Activated naive CD4-positive, alpha-beta T cell treated with anti-CD3 and anti-CD28 coated beads, Interleukin-2, amount 10 ng/mL, durations not matched to agents 7 days and 5 days (primary cell): ENCODE results near the gene CTSC.

ENCODE experiments used
- CTCF ChIA-PET: fragments of 350-600 bp; sonication (Branson Sonifier 250); formaldehyde crosslinking; loops from one replicate; lab custom pipeline; 2021; ENCODE audit warnings: antibody characterized with exemption; lab: Charles Lee
- DNase-seq: peaks from one replicate; pipeline ENCODE4 v3.0.0-alpha.2; 2020
- H3K27ac Mint-ChIP-seq: one replicate; pipeline ENCODE4 v1.8.0; 2021; ENCODE audit warnings: mild to moderate bottlenecking, moderate library complexity, mixed read lengths
- H3K27me3 Mint-ChIP-seq: one replicate; pipeline ENCODE4 v1.8.0; 2021; ENCODE audit warnings: mild to moderate bottlenecking, mixed read lengths
- H3K36me3 Mint-ChIP-seq: one replicate; pipeline ENCODE4 v1.8.0; 2021; ENCODE audit warnings: mixed read lengths
- H3K4me1 Mint-ChIP-seq: one replicate; pipeline ENCODE4 v1.8.0; 2021; ENCODE audit warnings: mixed read lengths
- H3K4me3 Mint-ChIP-seq: one replicate; pipeline ENCODE4 v1.8.0; 2021; ENCODE audit warnings: mild to moderate bottlenecking, moderate library complexity, mixed read lengths
- H3K9me3 Mint-ChIP-seq: one replicate; pipeline ENCODE4 v1.8.0; 2021; ENCODE audit warnings: mixed read lengths

Gene CTSC

DNA sequence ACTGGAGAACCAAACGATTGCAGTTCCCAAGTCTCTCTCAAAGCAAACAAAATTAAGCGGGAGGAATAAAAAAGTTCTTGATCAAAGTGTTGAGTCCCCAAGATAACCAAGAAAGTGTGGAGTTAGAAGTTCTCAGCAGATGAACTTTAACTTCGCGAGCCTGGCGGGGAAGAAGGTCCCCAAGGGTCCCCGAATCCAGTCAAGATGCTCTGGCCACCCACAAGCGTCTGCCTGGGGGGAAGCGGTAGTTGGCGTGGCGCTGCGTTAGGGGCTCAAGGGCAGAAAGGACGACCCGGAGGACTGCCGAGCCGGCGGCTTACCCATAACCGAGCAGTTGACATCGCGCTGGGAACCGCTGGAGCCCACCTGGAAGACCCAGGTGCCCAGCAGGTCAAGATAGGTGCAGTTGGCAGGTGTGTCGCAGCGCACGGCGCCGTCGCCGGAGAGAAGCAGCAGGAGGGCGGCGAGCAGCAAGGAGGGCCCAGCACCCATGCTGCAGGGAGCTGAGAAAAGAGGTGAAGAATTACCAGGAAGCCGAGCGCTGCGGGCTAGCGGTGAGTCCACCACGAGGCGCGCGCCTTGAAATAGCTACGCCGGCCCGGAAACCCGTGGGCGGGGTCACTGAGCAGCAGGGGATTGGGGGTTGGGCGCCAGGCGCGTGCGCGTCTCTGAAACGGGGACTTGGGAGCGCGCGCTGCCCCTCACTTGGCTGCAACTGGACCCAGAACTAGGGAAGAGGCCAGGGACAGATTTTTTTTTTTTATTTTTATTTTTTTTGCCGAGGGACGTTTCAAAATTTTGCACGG lies at the start of gene CTSC:
Gene CTSC, minus strand, starts transcription at position 556 of the 806 bp plus-strand sequence. Its CDS starts 64 bp downstream, at position 492.
- peaks cover 44% of the 10 kb centered on the region for H3K36me3 Mint-ChIP-seq
- CTCF ChIA-PET: interaction anchor here (0.6 kb wide), 1 partner anchor 111 kb away, joined by 3 read pairs; no protein-coding TSS in a partner anchor

DNA sequence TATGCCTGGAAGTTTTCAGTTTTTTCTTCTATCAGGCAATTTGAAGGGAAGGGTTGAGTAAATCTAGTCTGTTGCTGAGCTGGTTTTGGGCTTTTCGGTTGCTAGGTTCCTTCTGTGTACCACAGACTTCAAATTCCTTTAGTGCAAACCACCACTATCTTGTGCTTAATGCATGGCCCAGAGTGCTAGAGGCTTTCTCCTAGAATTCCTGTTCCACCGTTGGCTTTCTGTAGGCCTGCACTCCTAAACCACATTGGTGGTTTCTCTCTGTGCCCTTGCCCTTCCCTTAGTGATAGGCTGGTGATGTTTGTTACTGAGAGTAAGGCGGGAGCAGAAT lies 47.1 kb upstream of the CTSC start:
- CTCF ChIA-PET: no interaction called here
- no peak for DNase-seq
- Mint-ChIP-seq H3K27me3 (no peaks in the 10 kb centered on the region), H3K4me1 (no peaks in the 10 kb centered on the region), H3K27ac (no peak overlapping the region), H3K36me3 (no peaks in the 10 kb centered on the region), H3K4me3 (no peak overlapping the region), H3K9me3 (no peaks in the 10 kb centered on the region)

More for the DNA sequence above, at the start of gene CTSC:
- Mint-ChIP-seq H3K27me3 (peaks cover 4% of the 10 kb centered on the region), H3K4me1 (peaks cover 56% of the 10 kb centered on the region), H3K9me3 (no peaks in the 10 kb centered on the region), H3K4me3 (peak within 1 kb of the TSS; percentile 88), H3K27ac (peak within 1 kb of the TSS; percentile 98)
- peak; percentile 96 for DNase-seq

DNA sequence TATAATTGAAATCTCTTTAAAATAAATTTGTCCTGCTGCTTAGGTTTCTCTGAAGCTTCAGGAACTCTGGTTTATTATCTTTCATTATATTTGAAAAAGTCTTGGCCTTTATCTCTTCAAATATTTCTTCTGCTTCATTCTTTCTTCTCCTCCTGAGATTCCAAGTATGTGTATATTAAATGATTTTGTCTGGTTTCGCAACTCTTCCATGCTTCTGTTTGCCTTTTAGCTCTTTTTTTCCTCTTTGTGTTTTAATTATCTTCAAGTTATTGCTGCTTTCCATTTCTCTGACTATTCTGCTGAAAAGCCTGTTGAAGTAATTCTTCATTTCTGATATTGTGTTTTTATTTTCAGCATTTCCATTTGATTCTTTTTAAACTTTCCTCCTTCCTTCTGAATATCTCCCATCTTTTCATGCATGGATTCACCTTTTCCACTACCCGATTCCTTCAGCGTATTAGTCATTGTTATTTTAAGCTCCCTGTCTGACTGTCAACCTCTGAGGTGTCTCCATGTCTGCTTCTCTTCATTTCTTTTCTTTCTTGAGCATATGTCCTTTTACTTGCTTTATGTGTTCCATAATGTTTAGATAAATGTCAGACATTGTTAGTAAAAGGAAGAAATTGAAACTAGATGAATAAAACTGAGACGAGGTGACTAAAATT lies 46.6 kb upstream of the CTSC start:
- Mint-ChIP-seq H3K9me3 (no peaks in the 10 kb centered on the region), H3K27me3 (no peaks in the 10 kb centered on the region), H3K27ac (no peak overlapping the region), H3K4me1 (no peaks in the 10 kb centered on the region), H3K36me3 (no peaks in the 10 kb centered on the region), H3K4me3 (no peak overlapping the region)
- CTCF ChIA-PET: no interaction called here
- DNase-seq: no peak

DNA sequence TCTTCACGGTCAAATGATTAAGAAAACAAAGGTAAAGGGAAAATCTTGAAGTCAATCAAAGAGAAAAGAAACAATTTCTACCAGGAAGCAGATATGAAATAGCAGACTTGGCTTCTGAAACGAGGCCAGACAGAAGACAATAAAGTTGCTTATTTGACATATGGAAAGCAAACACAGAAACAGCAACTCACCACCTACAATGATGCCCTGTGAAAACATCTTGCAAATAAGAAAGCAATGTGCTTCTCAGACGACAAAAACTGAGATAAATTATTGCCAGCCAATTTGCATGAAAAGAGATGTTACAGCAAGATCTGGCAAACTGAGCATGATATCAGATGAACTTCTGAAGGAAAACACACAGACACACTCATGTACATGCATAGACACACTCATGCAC lies 45.9 kb upstream of the CTSC start:
- CTCF ChIA-PET: interaction anchor here (0.7 kb wide), 1 partner anchor 66 kb away, joined by 3 read pairs; no protein-coding TSS in a partner anchor
- Mint-ChIP-seq H3K27ac (no peak overlapping the region), H3K27me3 (no peaks in the 10 kb centered on the region), H3K4me3 (no peak overlapping the region), H3K36me3 (no peaks in the 10 kb centered on the region), H3K9me3 (no peaks in the 10 kb centered on the region), H3K4me1 (no peaks in the 10 kb centered on the region)
- no peak for DNase-seq

DNA sequence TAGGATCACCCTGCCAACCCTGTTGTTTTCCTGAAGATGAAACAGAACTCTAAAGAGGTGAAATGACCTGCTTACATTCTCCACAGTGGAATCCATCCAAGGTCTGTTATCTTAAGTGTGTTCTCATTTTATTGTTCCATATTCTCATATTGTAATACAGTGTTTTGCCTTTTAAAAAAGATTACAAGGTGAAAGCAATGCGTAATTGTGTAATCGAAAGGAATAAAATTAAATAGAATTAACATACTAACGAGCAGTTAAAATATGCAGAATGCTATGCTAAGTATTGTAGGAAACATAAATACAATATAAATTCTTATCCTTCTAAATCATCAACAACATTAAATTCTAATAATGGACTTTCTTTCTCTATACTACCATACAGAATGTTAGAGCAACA lies 41.6 kb upstream of the CTSC start:
- no peaks in the 10 kb centered on the region for H3K27me3 Mint-ChIP-seq
- DNase-seq: no peak
- H3K36me3 Mint-ChIP-seq: peaks cover 11% of the 10 kb centered on the region
- H3K27ac Mint-ChIP-seq: no peak overlapping the region
- peaks cover 8% of the 10 kb centered on the region for H3K4me1 Mint-ChIP-seq
- H3K4me3 Mint-ChIP-seq: no peak overlapping the region
- no peaks in the 10 kb centered on the region for H3K9me3 Mint-ChIP-seq
- CTCF ChIA-PET: no interaction called here

DNA sequence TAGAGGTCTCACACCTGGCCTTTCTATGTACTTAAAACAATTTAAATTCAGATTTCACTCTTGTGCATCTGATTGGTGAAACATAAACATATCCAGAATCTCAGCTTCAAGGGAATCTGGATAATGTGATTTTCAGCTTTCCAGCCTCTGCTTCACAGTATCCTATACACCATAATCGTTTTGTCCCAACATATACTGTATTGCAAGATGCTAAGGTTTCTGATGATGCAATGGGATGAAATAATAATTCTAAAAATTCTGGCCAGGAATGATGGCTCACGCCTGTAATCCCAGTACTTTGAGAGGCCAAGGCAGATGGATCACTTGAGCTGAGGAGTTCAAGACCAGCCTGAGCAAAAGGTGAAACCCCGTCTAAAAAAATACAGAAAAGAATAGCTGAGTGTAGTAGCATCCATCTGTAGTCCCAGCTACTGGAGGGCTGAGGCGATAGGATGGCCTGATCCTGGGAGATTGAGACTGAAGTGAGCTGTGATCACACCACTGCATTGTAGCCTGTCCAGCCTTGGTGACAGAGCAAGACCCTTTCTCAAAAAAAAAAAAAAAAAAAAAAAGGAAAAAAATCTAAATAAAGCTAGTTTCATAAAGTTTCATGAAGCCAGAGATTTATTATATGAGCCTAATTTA lies 41.0 kb upstream of the CTSC start:
- H3K36me3 Mint-ChIP-seq: peaks cover 13% of the 10 kb centered on the region
- DNase-seq: no peak
- no peak overlapping the region for H3K27ac Mint-ChIP-seq
- H3K27me3 Mint-ChIP-seq: no peaks in the 10 kb centered on the region
- H3K9me3 Mint-ChIP-seq: no peaks in the 10 kb centered on the region
- CTCF ChIA-PET: no interaction called here
- no peak overlapping the region for H3K4me3 Mint-ChIP-seq
- peaks cover 8% of the 10 kb centered on the region for H3K4me1 Mint-ChIP-seq

DNA sequence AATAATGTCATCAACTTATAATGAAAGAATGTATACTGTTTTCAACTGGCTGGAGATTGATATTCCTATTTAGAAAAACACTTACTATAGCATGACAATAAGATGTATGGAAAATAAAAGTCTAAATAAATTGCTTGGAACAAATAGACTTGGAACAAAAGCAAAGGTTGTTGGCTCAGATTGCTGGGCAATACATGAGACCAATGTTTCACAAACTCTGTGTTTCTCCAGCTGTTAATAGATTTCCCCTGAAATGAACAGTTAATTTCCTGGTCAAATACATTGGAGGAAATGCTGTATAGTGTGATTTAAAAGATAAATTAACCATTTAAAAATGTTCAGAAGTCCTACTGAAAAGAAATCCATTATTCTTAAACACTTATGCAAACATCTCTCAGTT lies 40.1 kb upstream of the CTSC start:
- H3K27ac Mint-ChIP-seq: no peak overlapping the region
- no peaks in the 10 kb centered on the region for H3K9me3 Mint-ChIP-seq
- H3K4me1 Mint-ChIP-seq: peaks cover 8% of the 10 kb centered on the region
- CTCF ChIA-PET: interaction anchor here (0.5 kb wide), 1 partner anchor 38 kb away, joined by 4 read pairs; no protein-coding TSS in a partner anchor
- no peaks in the 10 kb centered on the region for H3K27me3 Mint-ChIP-seq
- H3K4me3 Mint-ChIP-seq: no peak overlapping the region
- H3K36me3 Mint-ChIP-seq: peaks cover 13% of the 10 kb centered on the region
- no peak for DNase-seq

DNA sequence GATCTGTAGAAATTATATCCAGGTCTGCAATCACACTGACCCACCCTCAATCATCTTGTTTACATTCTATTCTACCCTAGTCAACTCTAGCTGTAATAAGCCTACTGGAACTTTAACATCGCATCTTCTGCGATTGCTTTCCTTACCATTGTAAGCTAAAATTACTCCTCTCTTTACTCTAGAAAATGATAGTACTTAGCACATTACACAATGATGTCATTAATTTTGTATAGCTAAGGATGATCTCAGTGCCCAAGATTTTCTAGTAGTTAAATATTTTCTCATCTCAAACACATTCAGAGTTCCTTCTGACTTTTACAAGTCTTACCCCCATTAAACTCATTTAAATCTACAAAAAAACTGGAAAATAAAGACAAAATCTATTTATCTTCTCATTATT lies 39.6 kb upstream of the CTSC start:
- DNase-seq: no peak
- Mint-ChIP-seq H3K27me3 (no peaks in the 10 kb centered on the region), H3K4me3 (no peak overlapping the region), H3K9me3 (no peaks in the 10 kb centered on the region), H3K4me1 (peaks cover 8% of the 10 kb centered on the region), H3K27ac (no peak overlapping the region), H3K36me3 (peaks cover 13% of the 10 kb centered on the region)
- CTCF ChIA-PET: interaction anchor here (0.5 kb wide), 1 partner anchor 39 kb away, joined by 4 read pairs; no protein-coding TSS in a partner anchor

DNA sequence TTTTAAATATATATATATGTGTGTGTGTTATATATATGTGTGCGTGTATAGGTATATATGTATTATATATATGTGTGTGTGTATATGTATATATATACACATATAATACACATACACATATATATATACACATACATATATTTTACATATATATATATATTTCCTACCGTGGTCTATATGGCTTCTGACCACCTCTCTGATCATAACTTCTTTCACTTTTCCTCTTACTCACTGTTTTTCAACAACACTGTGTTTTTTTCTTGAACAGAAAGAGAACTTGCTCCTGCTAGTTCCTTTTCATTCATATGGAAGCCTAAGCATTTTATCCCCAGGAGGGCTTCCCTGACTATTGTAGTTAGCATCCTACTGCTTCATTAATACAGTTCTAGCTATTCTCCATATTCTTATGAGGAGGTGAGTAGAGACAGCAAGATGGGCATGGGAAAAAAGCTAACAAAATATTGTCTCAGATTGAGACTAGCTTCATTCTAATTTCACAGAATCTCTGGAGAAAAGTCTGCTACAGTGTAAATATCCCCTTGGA lies 38.5 kb upstream of the CTSC start:
- Mint-ChIP-seq H3K9me3 (no peaks in the 10 kb centered on the region), H3K27me3 (no peaks in the 10 kb centered on the region), H3K27ac (no peak overlapping the region), H3K4me1 (peaks cover 18% of the 10 kb centered on the region), H3K4me3 (no peak overlapping the region), H3K36me3 (peaks cover 13% of the 10 kb centered on the region)
- CTCF ChIA-PET: interaction anchor here (0.6 kb wide), 1 partner anchor 145 kb away, joined by 3 read pairs; no protein-coding TSS in a partner anchor
- DNase-seq: no peak

DNA sequence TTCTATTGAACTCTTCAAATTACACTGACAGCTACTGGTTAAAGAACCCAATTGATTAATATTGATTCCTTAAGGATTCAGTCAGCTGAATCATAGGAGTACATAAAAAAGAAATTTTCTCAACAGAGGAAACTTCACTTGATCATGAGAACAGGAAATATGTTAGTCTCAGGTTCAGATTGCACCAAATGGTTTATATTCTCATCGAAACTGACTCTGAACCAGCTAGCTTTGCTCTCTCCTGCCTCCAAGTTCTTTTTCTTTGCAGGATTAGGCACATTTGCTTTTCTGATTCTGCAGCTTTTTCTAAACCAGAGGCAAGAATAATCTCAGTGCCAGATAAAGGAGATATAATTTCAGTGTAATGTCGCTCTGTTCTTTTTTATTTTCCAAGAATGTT lies 33.2 kb upstream of the CTSC start:
- peaks cover 36% of the 10 kb centered on the region for H3K4me1 Mint-ChIP-seq
- H3K27me3 Mint-ChIP-seq: no peaks in the 10 kb centered on the region
- H3K4me3 Mint-ChIP-seq: no peak overlapping the region
- CTCF ChIA-PET: no interaction called here
- DNase-seq: no peak
- peak overlapping the region; percentile 22 for H3K27ac Mint-ChIP-seq
- H3K36me3 Mint-ChIP-seq: peaks cover 6% of the 10 kb centered on the region
- no peaks in the 10 kb centered on the region for H3K9me3 Mint-ChIP-seq

DNA sequence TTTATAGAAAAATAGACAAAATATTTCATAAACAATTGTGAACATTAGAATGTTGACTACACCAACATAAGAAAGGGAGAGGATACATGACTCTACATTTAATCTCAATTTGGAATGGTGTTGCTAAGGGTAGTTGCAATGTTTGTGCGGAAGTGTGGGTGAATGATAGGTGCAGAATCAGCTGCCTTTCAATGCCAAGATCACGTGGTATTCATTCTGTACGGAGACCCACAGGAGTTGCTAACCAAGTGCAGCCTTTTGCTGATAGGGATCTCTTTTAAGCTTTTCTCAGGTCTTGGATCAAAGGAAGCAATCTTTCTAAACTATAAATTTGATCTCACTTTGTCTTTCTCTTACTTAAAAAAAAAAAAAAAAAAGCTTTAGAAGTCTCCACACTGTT lies 29.8 kb upstream of the CTSC start:
- H3K36me3 Mint-ChIP-seq: no peaks in the 10 kb centered on the region
- no peak overlapping the region for H3K27ac Mint-ChIP-seq
- peaks cover 52% of the 10 kb centered on the region for H3K4me1 Mint-ChIP-seq
- no peaks in the 10 kb centered on the region for H3K27me3 Mint-ChIP-seq
- DNase-seq: peak; percentile 56
- H3K9me3 Mint-ChIP-seq: no peaks in the 10 kb centered on the region
- CTCF ChIA-PET: interaction anchor here (0.8 to 1.1 kb wide), 2 partner anchors 9 to 135 kb away, joined by 3 read pairs; no protein-coding TSS in a partner anchor
- H3K4me3 Mint-ChIP-seq: no peak overlapping the region

DNA sequence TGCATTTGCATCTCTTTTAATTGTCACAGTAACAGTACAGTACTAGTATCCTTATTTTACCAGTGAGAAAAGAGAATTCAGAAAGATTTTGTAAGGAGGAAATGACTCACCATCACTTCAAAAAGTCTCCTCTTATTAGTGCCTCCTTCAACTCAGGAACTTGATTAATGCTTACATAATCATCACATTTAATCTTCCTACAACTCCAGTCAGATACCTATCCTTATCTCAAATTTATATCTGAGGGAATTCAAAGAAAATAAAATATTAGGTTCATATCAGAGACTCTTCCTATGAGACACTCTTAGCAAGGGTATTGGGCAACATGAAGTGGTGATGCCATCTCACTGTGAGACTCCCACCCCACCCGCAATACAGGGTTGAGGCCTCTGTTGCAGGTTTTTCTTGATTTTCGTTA lies 26.1 kb upstream of the CTSC start:
- Mint-ChIP-seq H3K9me3 (no peaks in the 10 kb centered on the region), H3K36me3 (no peaks in the 10 kb centered on the region), H3K27me3 (no peaks in the 10 kb centered on the region), H3K4me1 (peaks cover 51% of the 10 kb centered on the region), H3K4me3 (no peak overlapping the region), H3K27ac (no peak overlapping the region)
- CTCF ChIA-PET: no interaction called here
- DNase-seq: no peak

DNA sequence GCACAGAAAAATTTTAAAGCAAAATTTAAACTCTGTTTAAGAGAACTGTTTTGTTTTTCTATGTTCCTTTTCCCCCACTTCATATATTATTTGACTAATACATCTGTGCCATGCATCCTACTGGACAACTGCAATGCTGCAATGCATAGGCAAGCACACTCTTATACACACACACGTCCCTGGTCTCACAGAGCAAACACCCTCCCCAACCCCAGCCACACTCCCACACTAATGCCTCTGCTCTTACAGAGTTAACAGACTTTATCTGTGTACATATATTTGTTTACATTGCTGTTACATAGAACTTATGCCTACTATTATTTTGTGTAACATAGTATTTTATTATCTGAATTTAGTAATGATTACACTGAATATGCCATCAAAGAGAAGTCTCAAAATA lies 25.5 kb upstream of the CTSC start:
- CTCF ChIA-PET: no interaction called here

DNA sequence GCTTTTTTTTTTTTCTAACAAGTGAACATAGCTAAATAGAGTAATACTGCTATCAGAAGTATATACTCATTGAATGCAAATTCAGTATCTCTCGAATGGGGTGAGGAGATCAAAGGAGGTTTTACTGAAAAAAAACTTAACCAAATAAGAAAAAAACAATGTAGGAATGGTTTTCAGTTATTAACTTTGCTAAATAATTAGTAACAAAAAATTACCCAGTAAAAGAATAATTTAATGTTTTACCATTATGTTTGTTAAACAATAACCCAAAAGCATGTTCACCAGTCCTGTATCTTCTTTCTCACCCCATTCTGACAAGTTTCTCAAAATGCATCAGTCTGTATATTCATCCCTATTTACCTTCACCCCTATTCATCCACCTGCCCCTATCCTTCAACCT lies 22.6 kb upstream of the CTSC start:
- no peak overlapping the region for H3K27ac Mint-ChIP-seq
- no peaks in the 10 kb centered on the region for H3K27me3 Mint-ChIP-seq
- no peak overlapping the region for H3K4me3 Mint-ChIP-seq
- H3K9me3 Mint-ChIP-seq: no peaks in the 10 kb centered on the region
- peaks cover 55% of the 10 kb centered on the region for H3K4me1 Mint-ChIP-seq
- H3K36me3 Mint-ChIP-seq: no peaks in the 10 kb centered on the region
- no peak for DNase-seq
- CTCF ChIA-PET: no interaction called here

More for the DNA sequence above, 25.5 kb upstream of the CTSC start:
- no peaks in the 10 kb centered on the region for H3K27me3 Mint-ChIP-seq
- H3K36me3 Mint-ChIP-seq: no peaks in the 10 kb centered on the region
- no peak overlapping the region for H3K4me3 Mint-ChIP-seq
- no peak for DNase-seq
- no peaks in the 10 kb centered on the region for H3K9me3 Mint-ChIP-seq
- no peak overlapping the region for H3K27ac Mint-ChIP-seq
- H3K4me1 Mint-ChIP-seq: peaks cover 51% of the 10 kb centered on the region
